GM19324 (cell line): Measurements from ENCODE around the gene EML4.
A peak's percentile ranks its signal among the peaks of the same experiment; 100 is the strongest.
"Not testable (repeated sequence)": the region's sequence is repeated elsewhere in the genome, so short reads cannot be mapped to it uniquely, and the experiment has no call there.

Source experiments
- ATAC-seq: cut with Tn5 transposase; IDR thresholded peaks from one replicate; pipeline ENCODE4 v1.9.1; 2021; ENCODE audit warnings: mild to moderate bottlenecking, moderate library complexity; ENCODE audit not compliant: unreplicated experiment, low FRiP score

EML4 gene

GRCh38 chr2:42245396-42245795 lies 76.2 kb downstream of the EML4 start:
- ATAC-seq, result no peak

DNA sequence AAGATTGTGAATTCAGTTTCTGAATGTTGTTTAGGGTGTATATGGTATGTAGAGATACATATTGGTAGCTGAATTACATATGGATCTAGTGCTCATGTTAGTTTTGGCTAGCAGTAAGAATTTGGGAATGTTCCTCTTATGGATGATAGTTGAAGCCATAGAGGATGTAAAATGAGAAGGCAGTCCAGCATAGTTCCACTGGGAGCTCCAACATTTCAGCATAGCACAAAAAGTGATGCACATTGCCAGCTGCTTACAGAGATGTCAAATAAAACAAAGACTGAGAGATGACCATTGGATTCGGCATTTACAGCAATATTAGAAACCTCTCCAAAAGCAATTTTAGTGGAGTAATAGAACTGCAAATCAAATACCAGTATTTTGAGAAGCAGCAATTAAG lies 77.4 kb downstream of the EML4 start:
- no peak for ATAC-seq

DNA sequence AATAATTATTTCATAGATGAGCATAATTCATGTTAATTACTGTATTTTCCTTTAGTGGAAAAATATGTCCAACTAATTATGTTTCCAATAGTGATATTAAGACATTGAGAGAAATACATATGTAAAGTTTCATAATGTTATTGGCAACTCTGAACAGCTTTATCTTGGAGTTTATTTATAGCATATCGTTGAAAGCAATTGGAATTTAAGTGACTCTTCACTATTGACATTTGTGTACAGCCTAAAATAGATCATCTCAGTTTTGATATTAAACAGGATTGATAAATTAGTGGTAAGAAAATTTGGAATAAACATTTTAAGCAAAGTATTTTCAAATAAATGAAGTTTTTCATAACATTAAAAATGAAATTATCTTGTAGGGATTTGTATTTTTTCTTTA lies 79.7 kb downstream of the EML4 start:
- no peak for ATAC-seq

DNA sequence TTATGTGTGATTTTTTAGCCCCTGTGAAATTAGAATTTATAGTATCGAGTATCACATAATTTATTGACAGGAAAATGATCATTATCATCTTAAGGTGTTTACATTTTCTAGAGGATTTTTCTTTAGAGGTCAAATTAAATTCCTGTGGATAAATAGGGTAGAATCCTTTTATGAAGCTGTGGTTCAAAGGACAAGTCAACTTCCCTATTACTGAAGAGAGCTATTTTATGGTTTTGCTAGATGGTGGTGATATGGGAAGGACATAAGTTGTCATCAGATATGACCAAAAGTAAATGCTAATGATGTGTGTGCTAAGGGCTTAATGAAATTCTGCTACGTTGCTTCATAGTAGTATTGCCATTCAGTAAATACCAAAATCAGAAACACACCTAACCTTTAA lies 80.1 kb downstream of the EML4 start:
- ATAC-seq, result no peak

GRCh38 chr2:42249887-42250286 lies 80.7 kb downstream of the EML4 start:
- ATAC-seq, result no peak

GRCh38 chr2:42250925-42251324 lies 81.8 kb downstream of the EML4 start:
- ATAC-seq, result no peak

DNA sequence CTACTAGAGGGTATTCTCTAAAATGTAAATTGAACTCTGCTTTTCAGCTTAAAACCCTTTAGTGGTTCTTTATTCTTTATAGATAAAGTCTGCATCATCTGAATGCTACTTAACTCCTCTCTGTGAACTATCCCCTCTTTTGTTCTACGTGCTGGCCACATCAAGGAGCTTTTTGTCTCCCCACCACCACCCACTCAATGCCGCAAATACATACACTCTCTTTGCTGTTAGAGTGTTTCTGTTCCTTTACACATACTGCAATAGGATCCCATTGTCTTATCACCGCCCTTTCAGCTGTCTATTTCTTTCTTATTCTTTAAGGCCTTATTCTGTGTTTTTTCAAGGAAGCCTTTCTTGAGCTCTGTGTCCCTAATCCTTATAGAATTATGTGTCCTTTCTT lies 83.3 kb downstream of the EML4 start:
- no peak for ATAC-seq

DNA sequence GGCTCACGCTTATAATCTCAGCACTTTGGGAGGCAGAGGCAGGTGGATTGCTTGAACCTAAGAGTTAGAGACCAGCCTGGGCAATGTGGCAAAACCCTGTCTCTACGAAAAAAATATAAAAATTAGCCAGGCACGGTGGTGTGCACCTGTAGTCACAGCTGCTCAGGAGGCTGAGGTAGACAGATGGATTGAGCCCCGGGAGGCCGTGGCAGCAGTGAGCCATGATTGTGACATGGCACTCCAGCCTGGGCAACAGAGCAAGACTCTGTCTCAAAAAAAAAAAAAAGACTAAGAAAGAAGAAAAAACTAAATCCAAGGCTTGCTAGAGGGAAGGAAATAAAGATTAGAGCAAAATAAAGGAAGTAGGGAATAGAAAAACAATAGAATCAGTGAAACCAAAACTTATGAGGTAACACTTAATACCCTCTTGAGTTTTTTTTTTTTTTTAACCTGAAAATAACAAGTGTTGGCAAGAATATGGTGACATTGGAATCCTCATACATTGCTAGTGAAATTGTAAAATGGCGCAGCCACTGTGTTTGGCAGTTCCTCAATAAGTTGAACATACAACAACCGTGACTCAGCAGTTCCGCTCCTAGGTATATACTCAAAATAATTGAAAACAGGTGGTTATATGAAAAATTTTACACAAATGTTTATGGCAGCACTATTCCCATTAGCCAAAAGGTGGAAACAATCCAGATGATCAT lies 85.2 kb downstream of the EML4 start:
- no peak for ATAC-seq

DNA sequence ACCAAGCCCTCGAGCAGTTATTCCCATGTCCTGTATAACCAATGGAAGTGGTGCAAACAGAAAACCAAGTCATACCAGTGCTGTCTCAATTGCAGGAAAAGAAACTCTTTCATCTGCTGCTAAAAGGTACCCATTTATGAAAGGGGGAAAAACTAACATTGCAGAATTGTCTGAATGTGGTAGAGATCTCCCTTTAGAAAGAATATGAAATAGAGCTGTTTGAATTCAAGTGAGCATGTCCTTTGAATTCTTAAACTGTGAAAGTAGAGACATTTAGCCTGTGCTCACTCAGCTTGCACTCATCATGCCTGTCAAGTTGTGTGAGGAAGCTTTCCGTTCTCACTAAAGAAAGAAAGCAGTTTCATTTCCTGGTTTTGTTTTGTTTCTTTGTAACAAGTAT lies 87.4 kb downstream of the EML4 start:
- peak; percentile 55 for ATAC-seq

DNA sequence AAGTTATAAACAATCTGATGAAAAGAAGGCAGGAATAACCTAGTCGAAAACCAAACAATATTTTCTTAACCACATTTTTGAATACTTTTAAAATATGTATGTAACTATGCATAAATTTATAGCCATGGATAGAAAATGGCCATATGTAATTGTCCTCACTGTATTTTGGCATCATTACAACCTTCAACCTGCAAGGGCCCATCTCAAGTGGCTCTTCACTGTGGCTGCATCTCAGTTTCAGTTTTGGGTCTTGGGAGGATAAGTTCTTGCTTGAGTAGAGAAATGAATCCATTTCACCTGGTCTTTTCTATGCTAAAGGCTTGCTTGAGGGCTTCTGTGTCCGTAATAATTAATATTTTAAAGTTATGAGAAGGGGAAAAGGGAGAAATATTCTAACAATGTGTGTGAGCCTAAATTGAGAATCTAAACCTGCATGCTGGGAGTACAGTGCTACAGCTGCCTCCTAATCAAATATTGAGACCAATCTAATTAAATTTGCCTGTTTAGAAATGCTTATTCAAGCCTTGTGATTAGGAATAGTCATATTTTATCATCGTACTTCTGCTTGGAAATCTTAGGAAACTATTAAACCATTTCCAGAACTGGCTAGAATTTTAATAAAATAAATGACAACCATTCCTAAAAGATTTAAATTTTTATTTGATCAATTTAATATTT lies 92.5 kb downstream of the EML4 start:
- no peak for ATAC-seq

DNA sequence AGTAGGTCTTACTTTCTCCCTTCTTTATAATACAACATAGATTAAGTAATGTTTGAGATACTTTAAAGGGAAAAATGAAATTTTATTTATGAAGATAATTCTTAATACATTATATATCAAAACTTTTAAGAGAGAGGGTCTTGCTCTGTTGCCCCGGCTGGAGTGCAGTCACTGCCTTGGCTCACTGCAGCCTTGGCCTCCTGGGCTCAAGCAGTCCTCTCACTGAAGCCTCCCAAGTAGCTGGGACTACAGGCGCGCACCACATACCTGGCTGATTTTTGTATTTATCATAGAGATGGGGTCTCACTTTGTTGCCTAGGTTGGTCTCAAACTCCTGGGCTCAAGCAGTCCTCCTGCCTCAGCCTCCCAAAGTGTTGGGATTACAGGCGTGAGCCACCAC lies 97.1 kb downstream of the EML4 start:
- ATAC-seq, result no peak

GRCh38 chr2:42267530-42267929 lies 98.4 kb downstream of the EML4 start:
- ATAC-seq, result no peak

GRCh38 chr2:42268528-42269151 lies 99.5 kb downstream of the EML4 start:
- no peak for ATAC-seq

GRCh38 chr2:42270757-42271156 lies 101.6 kb downstream of the EML4 start:
- ATAC-seq, result no peak

GRCh38 chr2:42271246-42271645 lies 102.1 kb downstream of the EML4 start:
- not testable (repeated sequence) for ATAC-seq

GRCh38 chr2:42274863-42275262 lies 105.7 kb downstream of the EML4 start:
- ATAC-seq, result no peak

DNA sequence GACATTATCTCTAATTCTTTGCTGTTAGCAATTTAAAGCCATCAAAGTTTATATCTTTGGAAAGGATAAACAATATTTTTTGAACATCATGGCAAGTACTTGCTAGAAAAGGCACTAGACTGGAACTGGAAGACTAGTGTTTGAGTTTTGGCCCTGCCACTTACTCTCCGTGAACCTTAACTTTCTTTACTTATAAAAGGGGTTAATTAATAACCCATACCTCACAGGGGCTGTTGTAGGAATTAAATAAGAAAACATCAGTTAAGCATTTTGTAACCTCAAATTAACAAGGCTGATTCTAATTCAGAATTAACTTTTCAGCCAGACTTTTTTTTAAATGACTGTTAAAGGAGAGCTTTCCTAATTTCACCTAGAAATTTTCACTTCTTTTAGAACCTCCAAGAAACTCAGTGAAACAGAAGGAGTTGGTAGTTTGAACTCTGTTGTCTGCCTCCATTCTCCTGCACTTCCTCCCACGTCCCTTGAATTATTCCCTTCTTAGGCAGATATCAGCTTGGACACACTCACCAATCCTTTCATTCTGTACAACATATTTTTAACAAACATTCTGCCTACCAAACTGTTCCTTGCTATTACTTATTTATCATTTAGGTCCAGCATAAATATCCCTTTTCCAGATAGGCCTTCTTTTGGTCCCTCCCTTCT lies 112.4 kb downstream of the EML4 start:
- ATAC-seq, result no peak

DNA sequence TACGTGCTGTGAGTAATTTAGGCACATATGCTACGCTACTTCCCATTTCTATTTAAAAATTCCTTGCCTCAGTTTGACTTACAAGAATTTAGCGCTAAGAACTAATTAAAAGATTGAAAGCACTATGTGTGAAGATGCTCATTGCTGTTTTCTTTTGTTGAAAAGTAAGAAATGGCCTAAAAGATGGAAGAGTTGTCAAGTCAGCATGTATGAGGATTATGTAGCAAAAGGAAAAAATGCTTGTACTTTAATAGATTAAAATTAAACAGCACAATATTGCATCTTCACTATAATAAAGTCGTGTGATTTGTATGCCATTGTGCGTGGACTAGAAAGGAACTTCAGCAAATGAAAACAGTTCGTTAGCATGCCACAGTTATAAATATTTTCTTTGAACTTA lies 114.9 kb downstream of the EML4 start:
- ATAC-seq, result no peak

GRCh38 chr2:42286268-42286946 lies 117.3 kb downstream of the EML4 start:
- ATAC-seq, result no peak

DNA sequence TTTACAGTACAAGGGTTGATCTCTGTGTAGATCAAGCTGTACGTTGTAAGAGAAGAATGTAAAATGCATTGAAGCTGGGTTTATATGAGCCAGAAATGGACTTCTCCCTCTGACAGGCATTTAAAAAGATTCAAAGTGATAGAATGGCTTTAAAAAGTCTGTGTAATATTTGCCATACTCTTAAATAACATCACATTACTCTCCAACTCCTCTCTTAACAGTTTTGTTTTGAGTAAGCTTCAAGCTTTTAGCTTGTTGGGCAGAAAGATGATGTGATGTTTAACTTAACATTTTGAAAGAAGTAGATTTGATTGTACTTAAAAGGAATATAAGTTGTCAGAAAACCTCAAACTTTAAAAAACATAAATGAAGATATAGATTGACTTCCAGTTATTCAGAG lies 119.7 kb downstream of the EML4 start:
- no peak for ATAC-seq

DNA sequence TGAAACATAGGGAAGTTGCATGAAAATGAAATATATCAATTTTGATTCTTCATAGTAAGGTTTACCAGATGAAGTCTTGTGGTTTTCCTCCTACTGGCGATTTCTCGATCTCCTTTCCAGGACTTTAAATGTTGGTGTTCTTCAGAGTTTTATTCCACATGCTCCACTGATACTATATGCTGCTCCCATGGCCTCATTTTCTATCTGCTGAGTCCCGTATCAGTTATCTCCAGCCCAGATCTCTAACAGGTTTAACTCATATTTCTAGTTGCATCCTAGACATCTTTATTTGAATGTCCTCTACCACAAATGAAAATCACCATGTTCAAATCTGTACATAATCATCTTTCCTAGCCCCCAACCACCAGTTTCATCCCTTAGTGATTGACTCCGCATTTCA lies 120.1 kb downstream of the EML4 start:
- no peak for ATAC-seq
